Left forelimb (tissue), 1 donor: Measurements from ENCODE around the gene B4GALNT1.
"Not testable (repeated sequence)": the region's sequence is repeated elsewhere in the genome, so short reads cannot be mapped to it uniquely, and the experiment has no call there.

Source experiments
- DNase-seq: peaks from one replicate; pipeline ENCODE4 v3.0.0-alpha.2; 2018; ENCODE audit warnings: low spot score

B4GALNT1 gene

DNA sequence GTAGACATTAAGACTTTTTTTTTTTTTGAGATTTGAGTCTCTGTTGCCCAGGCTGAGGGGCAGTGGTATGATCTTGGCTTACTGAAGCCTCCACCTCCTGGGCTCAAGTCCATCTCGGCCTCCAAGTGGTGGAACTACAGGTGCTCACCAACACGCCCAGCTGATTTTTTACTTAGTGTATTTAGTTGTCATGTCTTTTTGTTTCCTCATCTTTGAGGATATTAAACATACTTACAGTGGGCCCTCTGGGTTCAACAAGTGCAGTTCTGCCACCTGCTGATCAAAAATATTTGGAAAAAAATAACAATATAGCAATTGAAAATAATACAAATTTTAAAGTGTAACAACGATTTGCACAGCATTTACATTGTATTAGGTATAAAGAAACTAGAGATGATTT lies 4.4 kb upstream of the B4GALNT1 start:
- no peak for DNase-seq

DNA sequence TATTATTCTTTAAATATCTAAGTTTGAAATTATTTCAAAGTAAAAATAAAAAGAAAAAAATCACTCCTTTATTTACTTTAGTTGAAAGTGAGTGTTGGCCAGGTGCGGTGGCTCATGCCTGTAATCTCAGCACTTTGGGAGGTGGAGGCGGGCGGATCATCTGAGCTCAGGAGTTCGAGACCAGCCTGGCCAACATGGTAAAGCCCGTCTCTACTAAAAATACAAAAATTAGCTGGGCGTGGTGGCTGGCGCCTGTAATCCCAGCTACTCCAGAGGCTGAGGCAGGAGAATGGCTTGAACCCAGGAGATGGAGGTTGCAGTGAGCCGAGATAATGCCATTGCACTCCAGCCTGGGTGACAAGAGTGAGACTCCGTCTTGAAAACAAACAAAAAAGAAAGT lies 3.7 kb upstream of the B4GALNT1 start:
- not testable (repeated sequence) for DNase-seq

DNA sequence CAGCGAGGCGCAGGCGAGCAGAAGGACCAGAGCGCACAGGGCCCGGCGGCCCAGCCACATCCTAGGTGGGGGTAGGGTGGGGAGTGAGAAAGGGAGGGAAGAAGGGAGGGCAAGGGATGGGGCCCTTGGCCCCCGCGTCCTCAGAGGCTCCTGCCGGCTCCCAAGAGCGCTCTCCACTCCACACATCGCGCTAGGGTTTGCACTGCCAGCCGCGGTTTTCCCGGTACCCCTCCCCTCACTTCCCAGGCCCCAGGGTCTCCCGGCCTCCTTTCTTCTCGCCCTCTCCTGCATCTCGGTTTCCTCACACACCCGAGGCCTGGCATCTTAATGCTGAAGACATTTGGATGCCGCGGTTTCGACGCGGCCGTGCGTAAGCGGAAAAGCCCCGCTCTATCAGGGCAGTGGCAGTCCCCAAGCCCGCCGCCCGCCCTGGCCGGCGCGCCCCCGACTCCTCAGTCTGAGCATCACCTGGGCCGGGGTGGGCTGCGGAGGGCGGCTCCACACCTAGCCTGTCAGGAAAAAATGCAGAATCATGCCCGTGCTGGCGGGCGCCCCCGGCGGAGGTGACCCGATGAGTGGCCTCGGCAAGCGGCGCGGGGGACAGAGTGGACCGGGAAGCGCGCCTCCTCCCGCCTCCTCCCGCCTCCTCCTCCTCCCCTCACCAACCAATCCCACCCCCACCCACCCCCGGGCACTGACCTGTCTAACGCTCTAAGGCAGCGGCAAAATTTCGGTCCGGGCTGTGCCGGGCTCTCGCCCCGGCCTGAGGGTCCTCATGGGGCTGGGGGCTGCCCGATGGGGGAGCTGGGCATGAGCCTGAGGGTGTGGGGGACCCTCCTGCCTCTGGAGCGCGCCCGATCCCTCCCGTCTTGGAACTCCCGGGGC lies 686 bp downstream of the B4GALNT1 start:
- no peak for DNase-seq

DNA sequence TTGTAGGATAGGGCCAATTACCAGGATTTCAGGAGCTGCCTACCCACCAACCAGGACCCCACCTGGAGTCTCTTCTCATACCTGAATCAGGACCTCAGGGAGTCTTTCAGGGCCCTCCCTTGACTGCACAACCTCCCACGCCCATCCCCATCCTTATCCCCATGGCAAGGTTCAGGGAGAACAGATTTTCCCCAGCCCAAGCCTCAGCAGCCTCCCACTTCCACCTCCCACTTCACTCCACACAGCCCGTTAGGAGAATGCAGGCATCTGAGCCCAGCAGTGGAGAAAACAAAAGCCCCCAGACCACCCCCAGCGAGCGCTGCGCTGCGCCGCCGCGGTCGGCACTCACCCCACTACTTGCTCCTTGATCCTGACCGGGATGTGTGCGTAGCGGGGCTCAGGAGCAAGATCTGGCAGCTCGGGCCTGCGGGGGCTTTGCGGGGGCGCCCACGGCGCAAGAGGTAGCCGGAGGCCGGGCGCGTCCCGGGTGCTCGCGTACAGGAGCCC lies 1.4 kb downstream of the B4GALNT1 start:
- no peak for DNase-seq

DNA sequence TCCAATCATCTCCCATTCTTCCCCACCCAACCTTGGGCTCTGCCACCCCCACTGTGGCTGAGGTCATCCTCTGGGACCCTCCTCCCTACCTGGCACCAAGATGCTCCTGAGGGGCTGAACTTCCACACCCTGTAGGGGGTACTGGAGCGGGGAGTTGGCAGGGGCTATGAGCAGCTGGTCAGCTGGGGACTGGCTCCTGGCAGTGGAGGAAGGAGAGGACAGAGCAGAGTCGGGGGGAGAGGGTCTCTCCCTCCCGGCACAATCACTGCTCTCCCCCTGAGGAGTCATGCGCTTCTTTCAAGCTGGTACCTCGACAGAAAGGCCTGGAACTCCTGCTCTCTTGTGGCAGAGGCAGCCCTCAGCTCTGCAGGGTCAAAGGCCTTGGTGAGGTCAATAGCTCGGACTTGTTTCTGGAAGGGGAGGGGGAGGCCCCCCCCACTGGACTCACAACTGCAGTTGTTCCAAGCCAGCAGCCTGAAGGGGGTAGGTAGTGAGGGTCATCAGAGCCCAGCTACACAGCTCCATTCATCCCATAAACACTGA lies 2.0 kb downstream of the B4GALNT1 start:
- DNase-seq = no peak

DNA sequence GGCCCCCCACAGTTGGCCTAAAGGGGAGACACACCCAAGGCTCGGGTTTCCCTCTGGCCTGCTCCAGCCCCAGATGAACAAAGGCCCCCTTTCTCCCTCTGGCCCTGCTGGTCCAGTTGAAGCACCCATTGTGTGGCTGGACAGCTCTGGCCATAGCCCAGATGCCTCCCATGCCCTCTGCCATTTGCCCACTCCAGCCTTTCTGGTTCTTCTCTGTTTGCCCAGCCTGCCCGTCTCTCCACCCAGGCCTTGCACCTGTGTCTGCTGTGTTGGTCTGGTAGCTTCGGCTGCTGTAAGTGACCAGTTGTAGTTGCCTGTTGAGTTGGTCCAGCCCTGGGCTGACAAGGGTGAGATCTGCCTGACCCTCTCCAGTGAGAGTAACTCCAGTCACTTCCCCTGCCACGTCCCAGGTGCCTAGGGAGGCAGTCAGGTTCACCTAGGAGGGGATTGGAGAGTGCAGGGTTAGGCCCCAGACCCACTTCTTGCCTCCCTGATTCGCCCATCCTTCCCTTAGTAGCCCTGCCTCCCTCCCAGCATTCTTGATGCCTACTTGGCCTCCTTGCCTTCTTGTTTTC lies 3.0 kb downstream of the B4GALNT1 start:
- DNase-seq = no peak

DNA sequence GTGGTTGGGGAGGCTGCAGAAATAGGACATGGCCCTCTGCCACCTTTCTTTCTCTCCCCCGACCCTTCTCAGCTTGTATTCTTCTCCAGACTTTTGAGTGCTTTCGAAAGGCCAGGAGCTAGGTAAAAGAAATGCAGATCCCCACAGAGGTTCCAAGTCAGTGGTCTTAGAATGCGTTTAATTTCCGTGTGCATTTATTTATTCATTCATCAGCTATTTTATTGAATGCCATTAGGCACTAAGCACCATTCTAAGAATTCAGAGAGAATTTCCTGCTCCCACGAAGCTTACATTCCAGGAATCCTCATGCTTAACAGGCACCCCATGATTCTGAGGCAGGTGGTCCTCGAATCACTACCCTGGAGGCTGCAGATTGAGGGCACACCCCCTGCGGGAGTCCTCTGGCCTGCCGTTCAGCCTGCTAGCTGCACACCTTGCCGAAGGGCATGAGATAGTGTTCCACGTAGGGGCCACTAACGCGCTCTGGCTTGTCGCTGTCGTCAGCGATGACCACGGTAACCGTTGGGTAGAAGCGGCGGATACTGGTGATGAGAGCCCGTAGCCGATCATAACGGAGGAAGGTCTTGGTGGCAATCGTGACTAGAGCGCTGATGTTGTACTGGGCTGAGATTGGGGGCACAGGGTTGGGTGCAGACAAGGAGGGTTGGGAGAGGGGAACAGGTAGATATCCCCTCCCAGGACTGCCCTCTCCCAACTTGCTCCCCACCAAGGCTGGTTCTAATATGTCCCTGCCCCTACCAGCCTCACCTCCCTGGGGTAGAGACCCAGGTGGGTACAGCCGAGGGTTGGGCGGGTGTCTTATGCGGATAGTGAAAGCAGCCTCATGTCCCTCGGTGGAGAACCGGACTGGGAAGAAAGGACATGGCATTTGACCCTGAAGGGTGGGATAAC lies 4.5 kb downstream of the B4GALNT1 start:
- no peak for DNase-seq

DNA sequence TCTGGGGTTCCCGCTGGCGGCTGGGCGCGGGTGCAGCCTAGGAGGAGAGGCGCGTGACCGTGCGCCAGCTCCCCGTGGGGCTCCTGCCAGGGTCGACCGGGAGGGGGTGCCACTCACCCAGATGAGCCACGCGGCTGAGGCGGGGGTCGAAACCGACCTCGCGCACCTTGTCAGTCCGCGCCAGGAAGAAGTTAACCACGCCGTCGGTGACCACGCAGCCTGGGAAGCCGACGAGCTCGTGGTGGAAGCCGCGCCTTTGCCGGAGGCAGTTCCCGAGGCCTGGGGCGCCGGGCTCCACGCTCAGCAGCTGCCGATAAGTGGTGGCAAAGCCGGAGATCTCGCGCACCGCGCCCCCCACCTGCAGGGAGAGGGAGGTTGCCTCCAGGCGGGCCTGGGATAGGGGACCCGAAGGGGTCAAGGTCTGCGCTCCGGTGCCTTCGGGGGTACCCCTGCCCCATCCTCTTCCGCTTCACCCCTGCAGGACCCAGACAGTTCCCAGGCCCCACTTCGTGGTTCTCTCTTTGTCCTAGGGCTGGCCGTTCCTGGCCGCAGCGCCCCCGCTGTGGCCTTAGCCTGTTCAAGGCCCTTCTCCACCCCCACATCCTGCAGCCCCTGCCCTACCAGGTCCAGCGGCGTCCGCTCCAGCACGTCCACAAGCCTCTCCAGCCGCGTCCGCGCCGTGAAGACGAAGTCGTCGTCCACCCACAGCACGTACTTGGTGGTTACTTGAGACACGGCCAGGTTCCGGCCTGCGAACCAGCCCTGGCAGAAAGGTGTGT lies 5.3 kb downstream of the B4GALNT1 start:
- DNase-seq = no peak

DNA sequence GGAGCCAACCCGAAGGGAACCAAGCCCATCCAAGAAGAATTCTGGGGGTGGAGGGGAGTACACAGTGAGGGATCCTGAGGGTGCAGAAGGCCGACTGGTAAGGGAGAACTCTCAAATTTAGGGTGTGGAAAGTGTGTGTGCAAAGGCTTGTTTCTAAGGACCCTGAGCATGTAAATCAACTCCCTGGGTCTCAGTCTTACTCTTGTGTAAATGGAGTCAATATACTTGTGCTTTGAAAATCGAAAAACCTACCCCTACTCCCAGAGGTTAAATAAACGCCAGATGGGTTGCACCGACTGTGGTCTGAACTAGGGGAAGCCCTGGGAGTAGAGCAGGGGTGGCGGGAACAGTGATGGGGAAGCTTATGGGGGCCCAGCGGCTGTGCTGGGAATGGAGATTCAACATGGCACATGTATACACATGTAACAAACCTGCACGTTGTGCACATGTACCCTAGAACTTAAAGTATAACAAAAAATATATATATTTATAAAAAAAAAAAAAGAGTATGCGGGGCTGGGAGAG lies 6.0 kb downstream of the B4GALNT1 start:
- DNase-seq = no peak

DNA sequence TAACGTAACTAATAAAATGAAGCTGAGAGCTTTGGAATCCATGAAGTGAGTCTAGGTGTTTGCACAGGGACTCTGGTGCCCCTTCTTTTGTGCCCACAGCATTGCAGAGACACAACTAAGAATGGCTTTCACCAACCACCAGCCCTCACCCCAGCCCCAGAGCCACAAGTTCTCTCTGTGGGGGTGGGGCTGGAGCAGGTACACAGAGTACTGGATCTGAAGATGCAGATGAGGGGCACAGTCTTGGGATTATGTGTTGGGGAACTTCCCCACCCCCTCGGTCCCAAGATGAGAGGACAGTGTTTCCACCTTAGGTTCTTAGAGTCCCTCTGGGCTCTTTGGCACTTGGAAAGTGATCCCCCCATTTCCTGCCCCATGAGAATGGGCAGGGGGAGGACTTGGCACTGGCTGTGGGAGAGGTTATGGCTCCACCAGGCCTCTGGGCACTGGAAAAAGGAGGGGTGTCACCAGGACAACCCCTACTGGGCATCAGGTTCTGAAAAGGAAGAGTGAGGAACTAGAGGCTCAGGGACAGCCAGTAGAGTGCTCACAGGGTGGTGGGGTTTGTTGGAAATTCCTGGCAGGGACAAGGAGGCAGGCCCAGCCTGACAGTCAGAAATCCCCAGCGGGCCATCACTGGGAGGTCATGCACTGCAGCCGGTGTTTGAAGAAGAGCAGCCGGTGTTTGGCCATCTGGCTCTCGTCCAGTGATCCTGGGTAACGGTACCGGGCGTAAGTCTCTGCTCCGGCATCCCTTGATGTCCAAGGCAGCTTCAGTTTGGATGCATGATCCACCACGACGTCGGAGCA lies 6.7 kb downstream of the B4GALNT1 start:
- no peak for DNase-seq

DNA sequence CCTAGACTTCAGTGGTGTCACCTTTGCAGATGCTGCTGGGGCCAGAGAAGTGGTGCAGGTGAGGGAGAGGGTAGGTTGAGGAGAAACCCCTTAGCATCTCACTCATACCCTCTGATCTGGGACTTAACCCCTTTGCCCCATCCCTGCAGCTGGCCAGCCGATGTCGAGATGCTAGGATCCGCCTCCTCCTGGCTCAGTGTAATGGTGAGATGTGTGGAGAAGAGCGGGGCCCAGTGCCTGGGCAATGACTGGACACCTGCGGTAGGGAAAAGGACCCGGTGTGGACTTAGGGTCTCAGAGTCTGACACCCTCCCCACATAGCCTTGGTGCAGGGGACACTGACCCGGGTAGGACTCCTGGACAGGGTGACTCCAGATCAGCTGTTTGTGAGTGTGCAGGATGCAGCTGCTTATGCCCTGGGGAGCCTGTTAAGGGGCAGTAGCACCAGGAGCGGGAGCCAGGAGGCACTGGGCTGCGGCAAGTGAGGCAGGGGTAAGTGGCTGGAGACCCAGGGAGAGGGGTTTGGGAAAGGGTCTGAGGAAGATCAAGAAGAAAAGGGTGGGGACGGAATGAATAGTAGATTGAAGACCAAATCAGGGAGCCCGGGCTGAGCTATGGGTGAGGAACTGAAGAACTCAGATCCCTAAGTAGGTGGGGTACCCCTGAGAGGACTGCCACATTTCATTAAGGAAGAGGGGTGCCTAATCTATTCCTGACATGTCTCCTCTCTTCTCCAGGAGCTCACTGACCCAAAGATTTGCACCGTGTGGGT lies 7.6 kb downstream of the B4GALNT1 start:
- DNase-seq = no peak

DNA sequence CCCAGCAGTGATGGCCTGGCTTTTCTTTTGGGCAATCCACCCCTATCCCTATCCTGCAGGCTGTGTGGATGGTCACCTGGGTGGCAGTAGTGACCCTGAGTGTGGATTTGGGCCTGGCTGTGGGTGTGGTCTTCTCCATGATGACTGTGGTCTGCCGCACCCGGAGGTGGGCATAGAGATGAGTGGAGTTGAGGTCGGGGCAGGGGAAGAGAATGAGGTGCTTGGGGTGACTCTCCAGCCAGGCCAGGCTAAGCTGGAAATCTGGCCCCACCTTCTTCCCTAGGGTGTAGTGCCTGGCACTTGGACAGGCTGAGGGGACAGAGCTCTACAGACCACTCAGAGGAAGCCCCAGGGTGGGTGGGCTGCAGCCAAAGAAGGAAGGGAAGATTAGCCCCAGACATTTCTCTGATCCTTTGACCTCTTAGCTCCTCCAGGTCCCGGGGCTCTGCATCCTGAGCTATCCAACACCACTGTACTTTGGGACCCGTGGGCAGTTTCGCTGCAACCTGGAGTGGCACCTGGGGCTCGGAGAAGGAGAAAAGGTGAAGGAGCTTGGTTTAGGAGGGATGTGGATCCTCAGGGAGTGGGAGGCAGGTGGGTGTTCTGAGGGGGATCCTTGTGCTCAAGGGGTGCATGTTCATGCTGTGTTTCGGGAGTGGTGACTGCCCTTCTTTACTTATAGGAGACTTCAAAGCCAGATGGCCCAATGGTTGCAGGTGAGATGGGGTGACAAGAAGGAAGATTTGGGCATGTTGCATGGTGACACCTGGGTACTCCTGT lies 8.4 kb downstream of the B4GALNT1 start:
- DNase-seq = no peak

DNA sequence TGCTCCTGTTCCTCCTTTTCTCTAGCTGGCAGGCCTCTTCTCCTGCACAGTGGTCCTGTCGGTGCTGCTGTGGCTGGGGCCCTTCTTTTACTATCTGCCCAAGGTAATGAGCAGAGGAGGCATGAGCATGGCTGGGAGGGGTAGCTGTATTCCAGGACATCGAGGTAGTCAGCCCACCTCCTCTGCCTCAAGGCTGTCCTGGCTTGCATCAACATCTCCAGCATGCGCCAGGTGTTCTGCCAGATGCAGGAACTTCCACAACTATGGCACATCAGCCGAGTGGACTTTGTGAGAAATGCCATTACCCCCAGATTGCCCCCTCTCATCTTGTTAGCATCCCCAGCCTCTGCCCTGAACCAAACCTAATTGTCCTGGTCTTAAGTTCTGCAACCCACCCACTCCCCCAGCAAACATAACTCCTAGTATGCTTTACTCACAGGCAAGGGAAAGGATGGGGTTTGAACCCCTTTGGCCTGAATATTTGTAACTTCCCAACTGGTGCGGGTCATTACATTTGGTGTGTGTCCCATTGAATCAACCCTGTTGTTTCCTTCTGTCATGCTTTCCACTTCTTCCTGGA lies 9.1 kb downstream of the B4GALNT1 start:
- no peak for DNase-seq

DNA sequence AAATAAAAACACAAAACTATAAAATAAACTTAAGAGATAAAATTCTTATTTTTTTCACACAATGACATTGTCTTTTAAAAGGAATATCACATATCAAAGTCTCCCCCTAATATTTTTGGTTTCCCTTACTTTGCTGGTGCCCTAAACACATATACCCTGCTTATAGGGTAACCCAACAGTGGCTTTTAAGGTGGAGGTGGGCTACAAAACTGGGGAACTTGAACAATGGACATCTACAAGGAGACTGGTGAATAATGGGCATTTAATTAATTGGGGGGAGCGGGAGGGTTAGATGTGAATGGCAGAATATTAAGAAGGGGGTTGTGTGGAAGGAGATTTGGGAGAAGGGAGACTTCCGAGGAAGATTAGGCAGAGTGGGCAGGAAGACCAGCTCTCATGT lies 9.6 kb downstream of the B4GALNT1 start:
- DNase-seq = no peak

DNA sequence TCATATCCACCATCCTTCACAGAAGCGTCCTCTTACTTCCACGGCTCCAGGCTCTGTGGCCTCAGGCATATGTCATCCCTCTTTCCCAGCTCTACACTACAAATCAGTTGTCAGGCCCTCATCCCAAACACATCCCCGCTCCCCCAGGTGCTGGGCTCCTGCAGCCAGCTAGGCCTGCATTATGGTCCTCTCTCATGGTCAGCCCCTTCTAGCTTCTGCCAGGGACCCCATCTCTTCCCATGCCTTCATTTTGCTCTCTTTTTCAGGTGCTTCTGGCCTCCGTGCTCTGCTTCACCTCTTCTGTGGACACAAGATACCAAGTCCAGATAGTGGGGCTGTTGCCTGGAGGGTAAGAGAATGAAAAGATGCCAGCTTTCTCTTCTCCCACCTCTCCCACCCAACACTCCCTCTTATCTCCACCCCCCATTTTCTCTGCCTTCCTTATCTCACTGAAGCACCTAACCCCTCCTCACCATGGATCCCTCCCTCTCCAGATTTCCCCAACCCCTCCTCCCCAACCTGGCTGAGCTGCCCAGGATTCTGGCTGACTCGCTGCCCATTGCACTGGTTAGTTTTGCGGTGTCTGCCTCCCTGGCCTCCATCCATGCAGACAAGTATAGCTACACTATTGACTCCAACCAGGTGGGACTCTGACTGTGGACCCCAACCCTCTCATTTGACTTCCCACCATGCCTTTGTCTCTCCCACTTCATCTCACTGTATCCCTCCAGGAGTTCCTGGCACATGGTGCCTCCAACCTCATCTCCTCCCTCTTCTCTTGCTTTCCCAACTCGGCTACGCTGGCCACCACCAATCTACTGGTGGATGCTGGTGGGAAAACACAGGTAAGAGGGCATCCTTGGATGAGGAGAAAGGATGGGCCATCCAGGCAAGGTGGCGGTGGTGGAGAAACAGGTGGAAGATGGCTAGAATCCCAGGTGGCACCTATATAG lies 10.4 kb downstream of the B4GALNT1 start:
- DNase-seq = no peak

DNA sequence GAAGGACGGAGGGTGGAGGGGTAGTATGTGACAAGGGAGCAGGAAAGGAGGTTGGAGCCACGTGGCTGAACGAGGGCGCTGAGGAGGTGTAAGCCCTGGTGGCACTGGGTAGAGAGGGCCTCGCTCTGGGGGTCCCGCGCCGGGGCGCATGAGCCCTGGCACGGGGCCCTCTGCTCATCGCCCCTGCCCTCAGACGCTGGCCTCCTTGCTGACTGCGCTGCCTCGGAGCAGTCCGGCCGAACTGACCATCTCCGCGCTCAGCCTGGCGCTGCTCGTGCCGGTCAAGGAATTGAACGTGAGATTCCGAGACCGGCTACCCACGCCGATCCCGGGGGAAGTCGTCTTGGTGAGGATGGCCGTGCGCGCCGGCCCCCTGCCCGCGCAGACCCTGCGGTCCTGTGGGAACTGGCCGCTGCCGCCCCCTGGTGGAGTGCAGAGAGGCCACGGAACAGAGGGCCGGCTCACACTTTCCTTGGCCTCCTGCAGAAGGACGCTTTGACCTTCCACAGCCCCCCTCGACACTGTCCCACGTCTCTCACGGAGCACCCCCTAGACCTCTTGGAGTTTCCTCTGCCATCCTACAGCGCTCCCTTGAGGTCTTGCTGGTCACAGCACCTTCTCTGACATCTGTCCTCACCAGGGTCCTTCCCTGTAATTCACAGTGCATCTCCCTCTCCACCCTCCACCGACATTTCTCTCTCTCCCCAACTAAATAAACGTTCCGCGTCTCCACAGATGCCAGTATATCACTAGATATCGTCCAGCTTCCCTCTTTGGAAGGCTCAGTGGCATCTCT lies 11.3 kb downstream of the B4GALNT1 start:
- DNase-seq = peak; percentile 80
